ENCODE measurements around the gene RPS18.

DNA sequence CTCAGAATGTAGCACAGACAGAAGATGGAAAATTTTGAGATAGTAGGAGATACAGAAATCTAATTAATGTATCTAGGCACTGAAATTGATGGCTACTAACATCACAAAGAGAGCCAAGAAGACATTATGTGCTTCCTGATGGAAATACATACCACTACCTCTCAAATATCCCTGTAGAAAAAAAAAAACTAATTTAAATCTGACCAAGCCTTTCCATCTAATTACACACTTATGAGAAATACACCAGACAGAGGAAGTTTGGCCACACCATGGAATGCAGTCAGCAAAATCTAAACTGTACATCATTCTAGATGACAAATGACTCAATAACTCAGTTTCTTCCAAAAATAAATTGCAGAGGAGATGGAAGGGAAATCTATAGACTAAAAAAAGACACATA lies 19.1 kb upstream of the RPS18 start:
- TF ChIP-seq, protein P1, sequence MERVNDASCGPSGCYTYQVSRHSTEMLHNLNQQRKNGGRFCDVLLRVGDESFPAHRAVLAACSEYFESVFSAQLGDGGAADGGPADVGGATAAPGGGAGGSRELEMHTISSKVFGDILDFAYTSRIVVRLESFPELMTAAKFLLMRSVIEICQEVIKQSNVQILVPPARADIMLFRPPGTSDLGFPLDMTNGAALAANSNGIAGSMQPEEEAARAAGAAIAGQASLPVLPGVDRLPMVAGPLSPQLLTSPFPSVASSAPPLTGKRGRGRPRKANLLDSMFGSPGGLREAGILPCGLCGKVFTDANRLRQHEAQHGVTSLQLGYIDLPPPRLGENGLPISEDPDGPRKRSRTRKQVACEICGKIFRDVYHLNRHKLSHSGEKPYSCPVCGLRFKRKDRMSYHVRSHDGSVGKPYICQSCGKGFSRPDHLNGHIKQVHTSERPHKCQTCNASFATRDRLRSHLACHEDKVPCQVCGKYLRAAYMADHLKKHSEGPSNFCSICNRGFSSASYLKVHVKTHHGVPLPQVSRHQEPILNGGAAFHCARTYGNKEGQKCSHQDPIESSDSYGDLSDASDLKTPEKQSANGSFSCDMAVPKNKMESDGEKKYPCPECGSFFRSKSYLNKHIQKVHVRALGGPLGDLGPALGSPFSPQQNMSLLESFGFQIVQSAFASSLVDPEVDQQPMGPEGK (CRISPR knock-in tag; IDR thresholded peaks at IDR 0.05; ENCODE audit: borderline replicate concordance) = no peak
- TF ChIP-seq, protein P2, sequence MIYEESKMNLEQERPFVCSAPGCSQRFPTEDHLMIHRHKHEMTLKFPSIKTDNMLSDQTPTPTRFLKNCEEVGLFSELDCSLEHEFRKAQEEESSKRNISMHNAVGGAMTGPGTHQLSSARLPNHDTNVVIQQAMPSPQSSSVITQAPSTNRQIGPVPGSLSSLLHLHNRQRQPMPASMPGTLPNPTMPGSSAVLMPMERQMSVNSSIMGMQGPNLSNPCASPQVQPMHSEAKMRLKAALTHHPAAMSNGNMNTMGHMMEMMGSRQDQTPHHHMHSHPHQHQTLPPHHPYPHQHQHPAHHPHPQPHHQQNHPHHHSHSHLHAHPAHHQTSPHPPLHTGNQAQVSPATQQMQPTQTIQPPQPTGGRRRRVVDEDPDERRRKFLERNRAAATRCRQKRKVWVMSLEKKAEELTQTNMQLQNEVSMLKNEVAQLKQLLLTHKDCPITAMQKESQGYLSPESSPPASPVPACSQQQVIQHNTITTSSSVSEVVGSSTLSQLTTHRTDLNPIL (CRISPR knock-in tag; IDR thresholded peaks at IDR 0.05; ENCODE audit: low read depth) = no peak
- no peak for TF ChIP-seq ZFP3 (CRISPR knock-in tag; IDR thresholded peaks at IDR 0.05)
- no peak for TF ChIP-seq ESRRG (CRISPR knock-in tag; IDR thresholded peaks at IDR 0.05)
- peak; percentile 84 for TF ChIP-seq ISL1 (CRISPR knock-in tag; IDR thresholded peaks at IDR 0.05)
- no peak for TF ChIP-seq ARNTL (CRISPR knock-in tag; IDR thresholded peaks at IDR 0.05; ENCODE audit: borderline replicate concordance, low read depth)
